Ascending aorta (tissue), 2 donors: ENCODE results near the gene SIL1. TPM values are rescaled to one million over a fixed set of nuclear protein-coding genes. Genes with fewer than 3 reads are reported as not detected.
A peak's percentile ranks its signal among the peaks of the same experiment; 100 is the strongest.

Source experiments
- DNase-seq, 2 donors: peaks; one replicate each; pipeline ENCODE4 v3.0.0-alpha.2; 2019; ENCODE audit warnings: low spot score in 2 of 2
- H3K27ac ChIP-seq, 2 donors: fragments of 200-600 bp; sonication (generic); one replicate each; pipeline ENCODE4 v1.5.1; 2016 to 2017; ENCODE audit warnings: mild to moderate bottlenecking in 1 of 2
- H3K27me3 ChIP-seq: fragments of 200-600 bp; sonication (generic); one replicate; pipeline ENCODE4 v1.5.1; 2017
- H3K36me3 ChIP-seq, 2 donors: fragments of 200-600 bp; sonication (generic); one replicate each; pipeline ENCODE4 v1.5.1; 2016
- H3K4me1 ChIP-seq, 2 donors: fragments of 200-600 bp; sonication (generic); one replicate each; pipeline ENCODE4 v1.5.1; 2016 to 2017; ENCODE audit warnings: mild to moderate bottlenecking in 1 of 2
- H3K4me3 ChIP-seq, 2 donors: fragments of 200-600 bp; sonication (generic); one replicate each; pipeline ENCODE4 v1.5.1; 2016 to 2017; ENCODE audit warnings: mild to moderate bottlenecking in 1 of 2
- H3K9me3 ChIP-seq, 2 donors: fragments of 200-600 bp; sonication (generic); one replicate each; pipeline ENCODE4 v1.5.1; 2016
- intact Hi-C: fragments of 100-400 bp; cut with DNase I; formaldehyde crosslinking; loops from one replicate; pipeline ENCODE4 v1.15.1; 2023
- total RNA-seq: library from RNA; depleted of rRNA; stranded (reverse); fragments of >200 nt; gene quantifications from one replicate; pipeline ENCODE4 v1.1.0, GENCODE V29; 2016
- TF ChIP-seq, protein P1 (sequence below), 3 experiments: fragments of 200-600 bp in 2 of 3; fragments of 450-650 bp in 1 of 3; sonication (generic) in 2 of 3; IDR thresholded peaks; one replicate each; pipeline ENCODE4 v1.5.1; 2016 to 2019; ENCODE audit warnings: antibody characterized with exemption in 3 of 3, mild to moderate bottlenecking in 1 of 3, moderate library complexity in 1 of 3

The SIL1 gene
- total RNA-seq, 1 donor from 2014 or later, result 53.4 TPM

DNA sequence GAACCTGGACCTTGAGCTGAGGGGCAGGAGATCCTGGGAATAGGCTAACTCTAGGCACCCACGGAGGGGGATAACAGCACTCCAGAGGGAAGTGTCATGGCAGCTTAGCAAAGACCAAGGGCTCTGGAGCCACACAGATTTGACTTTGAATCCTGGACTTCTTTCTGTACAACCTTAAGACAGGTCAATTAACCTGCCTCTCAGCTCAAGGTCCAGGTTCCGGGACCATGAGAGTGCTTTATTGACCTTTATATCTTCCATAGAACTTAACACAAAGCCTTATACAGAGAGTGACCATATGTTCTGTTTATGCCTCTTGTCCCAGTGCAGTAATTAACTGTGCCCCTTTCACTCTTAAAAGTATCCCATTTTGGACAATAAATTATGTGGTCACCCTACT lies 232.5 kb downstream of the SIL1 start:
- no peaks in the 10 kb centered on the region for H3K9me3 ChIP-seq
- no peaks in the 10 kb centered on the region for H3K36me3 ChIP-seq
- H3K4me3 ChIP-seq, result no peak overlapping the region
- no peaks in the 10 kb centered on the region for H3K4me1 ChIP-seq
- DNase-seq, result peak in 1 of 2 donors; percentile 12
- intact Hi-C loops, result no loop called here
- H3K27me3 ChIP-seq, result no peaks in the 10 kb centered on the region
- H3K27ac ChIP-seq, result no peak overlapping the region
- TF ChIP-seq, protein P1, sequence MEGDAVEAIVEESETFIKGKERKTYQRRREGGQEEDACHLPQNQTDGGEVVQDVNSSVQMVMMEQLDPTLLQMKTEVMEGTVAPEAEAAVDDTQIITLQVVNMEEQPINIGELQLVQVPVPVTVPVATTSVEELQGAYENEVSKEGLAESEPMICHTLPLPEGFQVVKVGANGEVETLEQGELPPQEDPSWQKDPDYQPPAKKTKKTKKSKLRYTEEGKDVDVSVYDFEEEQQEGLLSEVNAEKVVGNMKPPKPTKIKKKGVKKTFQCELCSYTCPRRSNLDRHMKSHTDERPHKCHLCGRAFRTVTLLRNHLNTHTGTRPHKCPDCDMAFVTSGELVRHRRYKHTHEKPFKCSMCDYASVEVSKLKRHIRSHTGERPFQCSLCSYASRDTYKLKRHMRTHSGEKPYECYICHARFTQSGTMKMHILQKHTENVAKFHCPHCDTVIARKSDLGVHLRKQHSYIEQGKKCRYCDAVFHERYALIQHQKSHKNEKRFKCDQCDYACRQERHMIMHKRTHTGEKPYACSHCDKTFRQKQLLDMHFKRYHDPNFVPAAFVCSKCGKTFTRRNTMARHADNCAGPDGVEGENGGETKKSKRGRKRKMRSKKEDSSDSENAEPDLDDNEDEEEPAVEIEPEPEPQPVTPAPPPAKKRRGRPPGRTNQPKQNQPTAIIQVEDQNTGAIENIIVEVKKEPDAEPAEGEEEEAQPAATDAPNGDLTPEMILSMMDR (IDR thresholded peaks at IDR 0.05), result no peak

DNA sequence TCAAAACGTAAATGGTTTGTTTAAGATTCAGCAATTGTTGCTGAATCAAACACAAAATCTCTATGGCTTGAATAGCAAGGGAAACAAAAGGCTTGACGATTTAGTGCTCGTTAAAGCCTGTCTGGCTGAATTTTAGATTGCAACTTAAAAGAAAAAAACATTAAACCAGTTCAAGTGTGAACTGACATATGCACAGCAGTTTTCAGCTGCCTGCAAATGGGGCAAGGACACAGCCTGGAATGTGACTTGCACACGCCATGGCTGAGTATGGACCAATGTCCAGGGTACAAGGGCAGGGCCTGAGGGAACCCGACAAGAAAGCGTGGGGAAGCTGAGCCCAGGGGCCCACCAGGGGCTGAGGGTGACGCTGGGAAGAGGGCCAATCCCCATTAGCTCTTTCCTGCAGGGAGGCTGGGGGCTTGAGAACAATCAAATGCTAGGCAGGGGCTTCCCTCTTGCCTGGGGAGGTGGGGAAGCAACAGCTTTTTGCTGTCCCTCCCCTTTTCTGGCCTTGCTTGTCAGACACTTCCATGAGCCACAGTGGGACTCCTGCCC lies 233.4 kb downstream of the SIL1 start:
- Histone ChIP-seq H3K27me3 (no peaks in the 10 kb centered on the region), H3K9me3 (no peaks in the 10 kb centered on the region), H3K4me3 (no peak overlapping the region), H3K36me3 (no peaks in the 10 kb centered on the region), H3K27ac (no peak overlapping the region), H3K4me1 (no peaks in the 10 kb centered on the region)
- TF ChIP-seq, protein P1 (IDR thresholded peaks at IDR 0.05), result no peak
- peak in 1 of 2 donors; percentile 55 for DNase-seq
- intact Hi-C loops, result no loop called here

DNA sequence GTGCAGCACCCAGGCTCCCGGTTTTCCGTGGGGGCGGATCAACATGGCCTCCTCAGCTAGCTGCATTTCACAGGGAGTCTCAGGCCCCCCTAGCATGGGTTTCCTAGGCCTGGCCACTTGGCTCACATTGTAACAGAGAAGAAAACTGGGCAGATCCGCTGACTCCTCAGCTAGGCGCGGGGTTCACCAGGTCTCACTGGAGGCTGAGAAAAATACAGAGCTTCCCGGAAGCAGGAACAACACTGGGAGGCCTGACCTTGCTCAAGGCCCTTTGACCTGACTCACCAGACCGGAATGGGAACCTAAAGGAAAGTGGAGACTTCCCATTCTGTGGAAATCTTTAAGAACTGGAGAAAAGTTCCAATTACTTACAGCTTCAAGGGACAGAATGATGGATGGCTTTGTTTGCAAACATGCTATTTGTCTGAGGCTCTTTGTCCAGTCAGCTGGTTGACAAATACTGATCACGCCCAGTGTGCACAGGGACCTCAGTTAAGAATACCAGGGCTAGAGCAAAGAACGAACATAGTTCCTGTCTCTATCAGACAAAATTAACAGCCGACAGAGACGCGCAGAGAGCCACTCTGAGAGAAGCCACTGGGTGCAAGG lies 234.3 kb downstream of the SIL1 start:
- DNase-seq, result peak in 1 of 2 donors; percentile 44
- no peaks in the 10 kb centered on the region for H3K36me3 ChIP-seq
- no peak overlapping the region for H3K27ac ChIP-seq
- H3K4me1 ChIP-seq, result no peaks in the 10 kb centered on the region
- H3K27me3 ChIP-seq, result no peaks in the 10 kb centered on the region
- TF ChIP-seq, protein P1 (IDR thresholded peaks at IDR 0.05), result no peak
- intact Hi-C loops, result no loop called here
- no peak overlapping the region for H3K4me3 ChIP-seq
- no peaks in the 10 kb centered on the region for H3K9me3 ChIP-seq

DNA sequence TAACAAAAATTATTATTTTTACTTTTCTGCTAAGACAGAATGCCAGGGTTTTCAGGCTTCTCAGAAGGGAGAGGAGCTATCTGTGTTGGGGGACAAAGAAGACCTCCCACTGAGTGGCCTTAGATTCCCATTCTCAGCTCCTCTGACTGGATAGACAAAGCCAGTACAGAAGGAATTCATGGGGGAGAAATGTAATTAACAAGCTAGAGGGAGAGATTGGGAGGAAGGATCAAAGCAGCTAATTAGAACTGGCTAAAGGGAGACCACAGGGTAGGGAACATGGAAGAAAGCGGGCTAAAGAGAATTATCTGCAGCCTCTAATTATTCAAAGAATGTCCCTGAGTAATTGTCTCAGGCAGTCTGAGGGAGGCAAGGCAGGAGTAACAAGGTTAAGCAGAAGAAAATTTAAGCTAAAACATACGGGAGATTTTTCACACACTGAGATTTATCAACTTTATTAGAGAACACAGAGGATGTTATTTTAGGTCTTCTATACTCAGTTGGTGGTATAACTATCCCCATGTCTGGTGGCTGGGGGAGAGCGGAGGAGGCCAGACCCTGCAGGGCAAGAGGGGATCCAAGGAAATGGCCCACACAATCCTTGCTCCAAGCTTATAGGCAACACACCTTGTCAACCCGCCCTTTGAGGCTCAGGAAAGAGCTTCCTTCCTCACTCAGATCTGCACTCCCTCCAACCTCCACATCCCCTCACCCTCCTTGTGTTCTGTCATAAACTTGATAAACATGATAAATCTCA lies 235.4 kb downstream of the SIL1 start:
- TF ChIP-seq, protein P1 (IDR thresholded peaks at IDR 0.05), result no peak
- no peak overlapping the region for H3K4me3 ChIP-seq
- DNase-seq, result peak in 1 of 2 donors; percentile 16
- H3K27me3 ChIP-seq, result no peaks in the 10 kb centered on the region
- intact Hi-C loops, result no loop called here
- no peak overlapping the region for H3K27ac ChIP-seq
- H3K4me1 ChIP-seq, result no peaks in the 10 kb centered on the region
- no peaks in the 10 kb centered on the region for H3K9me3 ChIP-seq
- no peaks in the 10 kb centered on the region for H3K36me3 ChIP-seq

DNA sequence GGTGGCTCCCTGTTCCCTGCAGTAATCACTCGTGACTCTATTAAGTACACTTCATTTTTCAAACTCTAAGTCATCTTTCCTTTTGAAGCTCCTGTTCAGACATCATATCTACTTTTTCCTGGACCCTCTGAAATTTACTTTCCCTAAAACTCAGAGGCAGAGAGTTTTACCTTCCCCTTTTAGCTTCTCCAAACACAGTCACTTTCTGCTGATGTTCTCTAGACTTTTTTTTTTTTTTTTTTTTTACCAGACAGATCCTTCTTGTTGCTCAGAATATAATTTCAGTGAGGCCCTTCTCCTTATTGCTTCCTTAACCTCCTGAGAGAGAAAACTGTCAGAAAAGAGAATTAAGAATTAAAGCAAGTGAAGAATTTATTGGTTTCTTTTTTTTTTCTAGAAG lies 236.4 kb downstream of the SIL1 start:
- no peak for DNase-seq
- Histone ChIP-seq H3K9me3 (no peaks in the 10 kb centered on the region), H3K27ac (no peak overlapping the region), H3K36me3 (no peaks in the 10 kb centered on the region), H3K4me3 (no peak overlapping the region), H3K27me3 (no peaks in the 10 kb centered on the region), H3K4me1 (no peaks in the 10 kb centered on the region)
- TF ChIP-seq, protein P1 (IDR thresholded peaks at IDR 0.05), result no peak
- intact Hi-C loops, result no loop called here
